ENCODE measurements around the gene NEK2.
A peak's percentile ranks its signal among the peaks of the same experiment; 100 is the strongest.
"Not testable (repeated sequence)": the region's sequence is repeated elsewhere in the genome, so short reads cannot be mapped to it uniquely, and the experiment has no call there.

The NEK2 gene

DNA sequence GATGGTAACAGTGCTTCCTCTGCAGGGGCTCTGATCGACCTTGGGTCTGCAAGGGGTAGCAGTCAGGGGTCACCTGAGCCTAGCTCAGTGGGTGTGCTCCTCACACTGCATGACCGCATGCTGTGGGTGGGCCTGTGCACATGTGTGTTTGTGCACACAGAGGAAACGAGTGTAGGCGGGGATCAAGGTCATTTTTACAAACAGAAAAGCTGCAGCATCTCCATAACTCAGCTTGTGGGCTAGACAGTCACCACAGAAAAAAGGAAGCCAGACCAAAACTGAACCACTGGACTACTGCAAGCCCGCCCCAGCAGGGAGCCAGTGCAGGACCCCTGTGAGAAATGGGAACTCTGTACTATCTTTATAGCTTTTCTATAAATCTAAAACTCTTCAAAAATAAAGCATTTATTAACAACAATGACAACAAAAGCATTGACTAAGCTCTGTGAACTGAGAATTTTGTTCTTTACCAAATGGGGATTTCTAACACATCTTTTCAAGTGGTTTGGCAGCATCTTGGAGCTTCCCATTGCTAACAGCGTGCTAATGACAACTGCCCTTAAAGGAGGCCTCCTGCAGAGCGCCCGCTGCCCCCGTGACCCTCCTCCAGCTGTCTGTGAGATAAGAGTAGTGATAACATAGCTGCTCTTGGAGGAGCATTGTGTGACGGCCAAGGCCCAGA, 19.9 kb upstream of the NEK2 start:
- DNase-seq (ENCODE audit: low read depth) = no peak

DNA sequence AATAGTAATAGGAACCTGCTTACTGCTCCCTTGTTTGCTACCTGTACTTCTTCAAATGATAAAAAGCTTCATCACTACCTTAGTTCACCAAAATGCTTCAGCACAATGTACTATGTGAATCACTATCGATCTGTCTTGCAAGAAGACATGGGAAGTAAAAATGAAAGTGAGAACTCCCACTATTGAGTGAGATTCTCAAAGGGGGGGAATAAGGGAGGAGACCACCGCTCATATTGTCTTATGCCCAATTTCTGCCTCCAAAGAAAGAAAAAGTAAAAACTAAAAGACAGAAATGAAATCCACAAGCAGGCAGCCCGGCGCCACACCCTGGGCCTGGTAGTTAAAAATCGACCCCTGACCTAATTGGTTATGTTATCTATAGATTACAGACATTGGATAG, 18.5 kb upstream of the NEK2 start:
- not testable (repeated sequence) for DNase-seq (ENCODE audit: low read depth)

DNA sequence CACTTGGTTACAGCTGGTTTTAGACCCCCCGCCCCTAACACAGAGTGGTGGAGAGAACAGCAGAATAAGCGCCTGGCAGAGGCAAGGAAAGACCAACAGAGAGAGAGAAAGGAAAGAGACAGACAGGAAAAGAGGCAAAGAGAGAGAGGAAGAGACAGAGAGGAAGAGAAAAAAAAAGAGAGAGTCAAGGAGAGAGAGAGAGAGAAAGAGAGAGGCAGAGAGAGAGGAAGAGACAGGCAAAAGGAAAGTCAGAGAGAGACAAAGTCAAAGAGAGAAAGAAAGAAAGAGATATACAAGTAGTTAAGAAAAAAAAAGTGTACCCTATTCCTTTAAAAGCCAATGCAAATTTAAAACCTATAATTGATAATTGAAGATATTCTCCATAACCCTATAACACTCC, 13.0 kb upstream of the NEK2 start:
- no peak for DNase-seq (ENCODE audit: low read depth)

DNA sequence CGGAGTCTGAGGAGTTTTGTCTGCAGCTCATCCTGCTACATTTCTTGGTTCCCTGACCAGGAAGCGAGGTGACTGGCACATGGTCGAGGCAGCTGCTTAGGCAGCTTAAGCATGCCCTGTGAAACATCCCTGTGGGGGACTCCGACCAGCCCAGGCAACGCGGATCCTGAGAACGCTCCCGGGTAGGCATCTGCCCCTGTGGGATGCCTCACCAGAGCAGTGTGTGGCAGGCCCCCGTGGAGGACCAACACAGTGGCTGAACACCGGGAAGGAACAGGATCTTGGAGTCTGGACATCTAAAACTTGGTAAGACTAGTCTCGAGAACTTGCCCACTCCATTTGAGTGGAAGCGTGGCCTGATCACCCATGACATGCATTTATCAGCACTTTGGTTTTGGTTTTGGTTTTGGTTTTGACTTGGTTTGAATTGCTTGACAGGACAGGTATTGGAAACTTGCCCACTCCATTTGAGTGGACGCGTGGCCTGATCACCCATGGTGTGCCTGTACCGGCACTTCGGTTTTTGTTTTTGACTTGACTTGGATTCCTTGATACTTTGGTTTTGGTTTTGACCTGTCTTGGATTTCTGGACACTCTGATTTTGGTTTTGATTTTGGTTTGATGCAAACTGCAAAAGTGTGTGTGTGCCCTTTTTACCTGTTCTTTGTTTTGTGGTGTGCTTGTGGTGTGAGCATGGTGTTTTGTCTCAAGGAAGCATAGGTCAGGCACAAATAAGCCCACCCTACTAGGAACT, 12.2 kb upstream of the NEK2 start:
- DNase-seq (ENCODE audit: low read depth) = no peak

DNA sequence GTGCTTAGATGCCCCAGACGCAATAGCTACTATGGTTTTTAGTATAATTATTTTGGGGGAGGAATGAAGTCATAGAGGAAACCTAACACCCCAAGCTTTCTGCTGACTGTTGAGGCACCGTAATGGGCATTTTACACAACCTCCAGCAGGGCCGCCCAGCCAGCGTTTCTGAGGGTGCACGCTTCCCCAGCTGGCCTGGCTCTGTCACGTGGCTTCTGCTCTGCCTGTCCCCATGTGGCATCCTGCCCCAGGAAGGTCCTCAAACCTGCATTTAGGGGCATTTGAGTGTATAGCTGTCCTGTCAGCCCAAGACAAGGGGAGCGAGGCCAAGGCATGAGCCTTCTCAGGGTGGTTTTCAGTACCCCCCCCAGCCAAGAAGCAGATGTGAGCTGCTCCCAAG, 10.4 kb upstream of the NEK2 start:
- DNase-seq (ENCODE audit: low read depth) = no peak

DNA sequence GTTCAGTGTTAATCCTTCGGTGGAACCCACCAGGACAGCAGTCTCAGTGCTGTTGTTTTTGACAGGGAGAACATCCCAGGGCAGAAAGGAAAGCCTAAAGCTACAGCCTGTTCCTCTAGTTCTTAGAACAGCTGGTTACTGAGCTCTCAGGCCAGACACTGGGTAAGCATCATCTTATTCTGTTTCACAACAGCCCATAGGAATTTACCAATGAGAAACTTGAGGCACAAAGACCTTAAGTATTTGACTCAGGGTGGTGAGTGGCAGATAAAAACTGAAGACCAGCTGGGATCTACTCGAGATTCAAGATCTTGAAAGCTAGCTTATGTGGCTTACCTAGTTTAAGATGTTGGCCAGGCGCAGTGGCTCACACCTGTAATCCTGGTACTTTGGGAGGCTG, 9.4 kb upstream of the NEK2 start:
- DNase-seq (ENCODE audit: low read depth) = no peak

DNA sequence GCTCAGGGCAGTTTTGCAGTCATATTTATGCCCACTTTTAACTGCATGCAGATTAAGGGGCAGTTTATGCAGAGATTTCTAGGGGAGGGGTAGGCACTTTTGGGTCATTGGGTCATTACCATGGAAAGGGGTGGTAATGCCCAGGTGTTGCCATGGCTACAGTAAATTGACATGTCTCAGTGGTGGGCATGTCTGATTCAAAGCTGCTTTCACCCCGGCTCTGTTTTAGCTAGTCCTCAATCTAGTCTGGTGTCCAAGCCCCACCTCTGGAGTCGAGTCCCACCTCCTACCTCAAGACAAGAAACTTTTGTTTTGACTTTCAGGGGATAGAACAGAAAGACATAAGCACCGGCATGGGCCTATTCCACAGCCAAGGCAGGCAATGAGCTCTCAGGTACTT, 8.9 kb upstream of the NEK2 start:
- no peak for DNase-seq (ENCODE audit: low read depth)

DNA sequence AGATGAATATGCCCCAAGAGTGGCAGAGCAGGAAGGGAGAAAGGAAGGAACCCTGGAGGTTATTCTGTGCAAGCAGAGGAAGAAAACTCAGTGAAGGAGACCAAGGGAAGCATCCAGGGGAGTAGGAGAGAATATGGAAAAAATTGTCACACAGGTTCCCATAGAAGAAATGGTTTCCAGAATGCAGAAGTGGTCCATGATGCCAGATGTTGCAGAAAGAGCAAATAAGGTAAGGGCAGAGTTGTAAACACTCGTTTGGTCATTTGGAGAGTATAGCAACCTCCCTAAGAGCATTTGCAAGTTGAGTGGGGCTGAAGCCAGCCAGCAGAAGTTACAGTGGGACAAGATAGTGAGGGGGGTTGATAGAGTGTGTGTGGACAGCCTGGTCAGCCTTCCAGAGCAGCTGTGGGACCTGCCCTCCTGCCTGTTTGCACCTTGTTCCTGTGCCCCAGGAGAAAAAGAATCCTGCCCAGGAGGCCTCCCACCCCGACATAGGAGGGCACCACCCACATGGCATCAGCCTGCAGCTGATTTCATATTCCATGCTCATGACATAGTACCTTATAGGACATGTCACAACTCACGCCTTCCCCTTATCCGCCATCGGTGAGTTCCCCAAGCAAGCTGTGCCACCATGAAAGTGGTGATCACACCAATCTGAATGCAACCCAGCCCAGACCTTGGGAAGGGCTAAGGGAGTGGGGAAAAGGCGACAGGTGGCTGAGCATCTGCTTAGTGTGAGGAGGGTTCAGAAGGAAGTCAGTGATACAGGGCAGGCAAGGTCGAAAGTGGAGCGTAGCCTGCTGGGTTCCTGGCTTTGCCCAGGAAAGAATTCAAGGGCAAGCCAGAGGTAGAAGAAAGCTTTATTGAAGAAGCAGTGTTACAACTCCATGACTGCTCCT, 8.2 kb upstream of the NEK2 start:
- DNase-seq (ENCODE audit: low read depth) = no peak

DNA sequence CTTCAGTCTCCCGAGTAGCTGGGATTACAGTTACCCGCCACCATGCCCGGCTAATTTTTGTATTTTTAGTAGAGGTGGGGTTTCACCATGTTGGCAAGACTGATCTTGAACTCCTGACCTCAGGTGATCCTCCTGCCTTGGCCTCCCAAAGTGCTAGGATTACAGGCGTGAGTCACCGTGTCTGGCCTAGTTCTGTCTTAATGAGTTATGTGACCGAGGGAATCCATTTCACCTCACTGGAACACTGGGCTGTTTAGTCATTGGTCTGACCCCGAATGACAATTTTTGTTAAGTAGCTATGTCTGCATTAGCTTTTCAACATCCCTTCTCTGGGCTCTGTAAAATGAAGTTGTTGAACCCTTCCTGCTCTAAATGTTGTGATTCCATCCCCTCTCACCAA, 6.8 kb upstream of the NEK2 start:
- DNase-seq (ENCODE audit: low read depth) = not testable (repeated sequence)

DNA sequence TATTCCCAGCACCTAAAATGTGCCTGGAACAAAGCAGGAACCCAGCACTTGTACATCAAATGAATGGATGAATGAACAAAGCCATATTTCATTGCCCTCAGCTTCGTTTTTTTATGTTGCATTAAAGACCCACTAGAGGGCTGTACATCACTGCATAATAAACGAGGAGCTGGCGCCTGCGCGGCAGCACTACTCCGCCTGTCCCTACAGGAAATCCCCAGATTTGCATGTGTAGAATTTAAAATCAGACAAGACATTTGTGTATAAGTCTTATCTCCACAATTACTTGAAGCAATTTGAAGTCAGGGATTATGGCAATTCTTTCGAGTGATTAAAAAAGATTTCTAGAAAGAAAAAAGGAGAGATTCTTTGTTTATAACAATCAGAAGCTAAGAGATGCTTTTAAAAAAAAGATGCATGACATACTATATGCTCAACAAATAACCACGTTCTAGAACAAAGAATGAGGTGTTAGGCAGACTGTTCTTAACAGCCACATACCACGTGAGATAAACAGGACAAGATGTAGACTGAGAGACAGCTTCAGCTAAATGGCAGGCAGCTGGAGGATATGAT, 5.4 kb upstream of the NEK2 start:
- DNase-seq (ENCODE audit: low read depth) = peak; percentile 64

DNA sequence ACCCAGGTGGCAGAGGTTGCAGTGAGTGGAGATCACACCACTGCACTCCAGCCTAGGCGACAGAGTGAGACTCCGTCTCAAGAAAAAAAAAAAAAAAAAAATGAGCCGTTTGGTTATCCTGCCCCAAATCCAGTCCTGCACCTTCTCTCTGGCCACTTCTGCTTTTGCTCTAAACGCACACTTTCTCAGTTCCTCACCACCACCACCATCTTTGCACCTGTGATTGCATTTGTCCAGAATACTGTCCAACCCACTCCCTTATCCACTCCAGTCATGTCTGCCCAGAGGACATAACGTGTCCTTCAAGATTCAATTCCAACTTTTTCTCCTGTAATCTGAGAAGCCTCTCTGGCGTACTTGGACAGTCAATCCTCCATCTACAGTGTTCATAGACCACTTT, 2.2 kb upstream of the NEK2 start:
- DNase-seq (ENCODE audit: low read depth) = no peak

DNA sequence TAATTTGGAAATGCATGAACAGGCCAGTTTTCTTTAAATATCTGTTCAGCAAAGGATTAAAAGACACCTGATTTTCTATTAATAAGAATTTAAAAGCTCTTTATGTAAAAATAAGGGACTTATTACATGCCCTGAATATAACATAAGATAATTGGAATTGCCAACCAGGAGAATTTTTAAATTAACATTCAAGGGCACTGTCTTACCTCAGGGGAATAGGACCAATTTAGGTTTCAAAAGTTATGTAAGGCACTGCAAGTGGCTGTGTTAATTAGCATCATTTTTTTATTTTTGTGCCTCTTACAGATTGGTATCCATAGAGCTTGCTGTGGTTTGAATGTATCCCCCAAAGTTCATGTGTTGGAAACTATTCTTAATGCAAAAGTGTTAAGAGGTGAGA, 1.3 kb upstream of the NEK2 start:
- no peak for DNase-seq (ENCODE audit: low read depth)

DNA sequence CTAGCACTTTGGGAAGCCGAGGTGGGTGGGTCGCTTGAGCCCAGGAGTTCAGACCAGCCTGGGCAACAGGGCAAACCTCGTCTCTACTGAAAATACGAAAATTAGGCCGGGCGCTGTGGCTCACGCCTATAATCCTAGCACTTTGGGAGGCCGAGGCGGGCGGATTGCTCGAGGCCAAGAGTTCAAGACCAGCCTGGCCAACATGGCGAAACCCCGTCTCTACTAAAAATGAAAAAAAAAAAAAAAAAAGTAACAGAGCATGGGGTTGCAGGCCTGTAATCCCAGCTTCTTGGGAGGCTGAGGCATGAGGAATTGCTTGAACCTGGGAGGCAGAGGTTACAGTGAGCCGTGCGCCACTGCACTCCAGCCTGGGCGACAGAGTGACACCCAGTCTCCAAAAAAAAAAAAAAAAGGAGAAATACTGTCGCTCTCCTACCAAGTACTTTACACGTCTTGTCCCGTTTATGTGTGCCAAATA, 724 bp upstream of the NEK2 start:
- no peak for DNase-seq (ENCODE audit: low read depth)

DNA sequence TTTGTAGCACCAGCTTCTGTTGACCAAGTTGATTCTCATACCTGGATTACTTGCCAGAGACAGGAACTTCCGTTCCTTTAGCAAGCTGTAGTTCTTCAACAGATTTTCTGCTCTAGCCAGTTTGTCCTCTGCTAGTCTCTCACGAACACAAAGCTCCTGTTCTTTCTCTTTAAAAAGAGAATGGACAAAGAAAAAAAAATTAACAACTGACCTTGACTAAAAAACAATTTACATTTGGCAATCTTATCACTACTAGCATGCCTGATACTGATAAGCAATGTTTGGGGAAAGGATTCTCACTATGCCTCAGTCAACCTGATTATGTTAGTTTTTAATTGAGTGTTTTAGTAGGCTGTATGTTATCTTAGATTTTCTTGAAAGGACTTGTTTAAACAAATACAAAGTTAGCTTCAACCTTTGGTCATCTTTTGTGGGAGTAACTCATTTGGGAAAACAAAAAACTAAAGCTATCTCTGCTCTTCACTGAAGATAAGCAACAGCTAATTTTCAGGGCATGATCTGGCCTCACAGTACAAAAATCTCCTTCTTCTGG, 8.3 kb downstream of the NEK2 start:
- DNase-seq (ENCODE audit: low read depth) = no peak

DNA sequence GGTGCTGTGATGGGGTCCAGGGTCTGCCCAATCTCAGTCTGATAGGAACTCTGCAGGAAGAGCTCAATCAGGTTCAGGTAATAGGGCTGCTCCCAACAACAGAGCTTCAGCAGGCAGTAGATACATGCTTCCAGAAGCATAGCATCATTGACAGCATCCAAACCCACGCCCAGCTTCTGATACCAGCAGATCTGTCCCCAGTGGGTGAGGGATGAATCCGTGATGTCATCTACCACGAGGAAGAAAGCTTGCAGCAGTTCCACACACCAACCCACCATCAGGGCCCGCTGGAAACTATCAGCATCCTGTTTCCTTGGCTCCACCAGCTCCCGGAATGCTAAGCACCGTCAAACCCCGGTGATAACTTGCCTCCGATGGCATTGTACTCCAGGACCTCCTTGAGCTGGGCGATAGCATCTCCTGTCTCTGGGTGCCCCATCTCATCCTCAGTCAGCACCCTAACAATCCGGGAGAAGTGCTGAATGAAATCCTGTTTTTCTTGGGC, 14.7 kb downstream of the NEK2 start:
- DNase-seq (ENCODE audit: low read depth) = no peak

DNA sequence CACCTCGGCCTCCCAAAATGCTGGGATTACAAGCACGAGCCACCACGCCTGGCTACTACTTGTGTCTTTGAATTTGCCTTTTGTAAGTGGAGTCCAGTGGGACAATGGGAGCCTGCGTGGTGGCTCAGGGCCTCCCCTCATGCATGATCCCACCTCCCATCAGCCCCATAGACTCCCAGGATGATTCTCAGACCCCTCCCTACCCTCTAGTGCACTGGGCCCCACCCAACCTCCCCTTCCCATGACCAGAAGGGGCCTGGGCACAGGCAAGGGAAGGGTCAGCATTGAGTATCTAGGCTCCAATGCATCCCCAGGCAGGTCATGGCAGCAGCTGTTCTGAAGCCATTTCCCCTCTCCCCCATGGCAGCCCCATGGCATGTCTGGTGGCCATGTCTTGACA, 18.7 kb downstream of the NEK2 start:
- no peak for DNase-seq (ENCODE audit: low read depth)

DNA sequence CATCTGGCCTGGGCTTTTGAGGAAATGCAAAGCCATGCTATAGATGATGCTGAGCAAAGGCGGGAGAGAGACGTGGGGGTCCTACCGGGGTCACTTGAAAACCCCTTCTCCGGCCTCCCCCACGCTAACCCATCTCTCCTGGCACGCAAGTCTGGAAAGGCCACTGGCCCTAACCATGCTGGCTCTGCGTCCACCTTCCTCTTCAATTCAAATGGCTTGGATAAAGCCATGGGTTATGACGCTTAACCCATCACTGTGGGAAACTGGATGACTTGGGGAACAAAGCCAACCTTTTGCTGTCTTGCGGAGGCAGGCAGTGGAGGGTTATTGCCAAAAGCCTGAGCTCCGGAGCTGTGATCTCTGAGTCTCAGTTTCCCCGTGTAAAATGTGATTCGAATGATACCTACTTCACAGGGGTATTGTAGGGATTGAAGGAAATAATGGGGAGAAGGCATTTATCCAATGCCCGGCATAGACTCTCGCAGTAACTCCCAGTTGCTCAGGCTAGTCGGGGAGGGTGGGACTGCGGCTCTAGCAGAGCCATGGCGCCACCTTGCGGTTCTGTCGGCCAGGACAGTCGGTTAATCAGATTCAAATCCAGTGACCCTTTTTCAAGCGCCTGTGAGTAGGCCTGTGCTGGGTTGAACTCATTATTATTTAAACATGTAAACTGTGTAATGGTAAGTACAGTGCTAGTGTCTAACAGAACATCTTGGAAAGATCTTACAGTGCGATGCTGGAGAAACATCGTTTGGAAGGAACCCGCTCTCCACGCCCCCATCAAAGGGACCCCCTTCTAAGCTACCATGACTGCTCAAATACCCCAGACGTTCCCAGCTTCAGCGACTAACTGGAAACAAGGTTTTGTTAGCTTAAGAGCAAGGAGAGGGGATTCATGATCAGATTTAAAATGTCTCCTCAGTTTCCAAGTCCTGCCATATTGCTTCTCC, 20.3 kb downstream of the NEK2 start:
- DNase-seq (ENCODE audit: low read depth) = peak; percentile 65

DNA sequence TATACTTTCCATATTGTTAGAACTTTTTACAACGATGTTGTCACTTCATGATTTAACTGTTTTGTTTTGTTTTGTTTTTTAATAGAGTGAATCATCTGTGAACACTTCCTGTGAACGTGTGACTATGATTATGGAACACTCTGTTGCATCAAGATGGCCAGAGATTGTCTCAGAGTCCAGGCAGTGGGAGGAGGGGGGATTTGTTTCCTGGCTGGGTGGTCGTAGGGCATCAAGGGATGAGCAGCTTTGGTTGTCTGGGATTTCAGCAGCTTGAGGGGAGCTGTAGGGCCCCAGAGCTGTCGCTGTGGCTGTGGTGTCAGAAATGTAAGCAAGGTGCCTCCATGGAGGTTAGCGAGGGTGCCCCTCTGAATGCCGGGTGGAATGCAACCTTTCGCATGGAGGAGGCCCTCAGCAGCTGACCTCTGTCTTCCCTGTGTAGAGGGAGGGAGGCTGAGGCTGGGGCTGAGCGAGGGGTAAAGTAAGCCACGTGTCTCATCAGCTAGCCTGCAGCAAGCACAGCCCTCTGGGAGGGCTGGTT, 21.4 kb downstream of the NEK2 start:
- no peak for DNase-seq (ENCODE audit: low read depth)

DNA sequence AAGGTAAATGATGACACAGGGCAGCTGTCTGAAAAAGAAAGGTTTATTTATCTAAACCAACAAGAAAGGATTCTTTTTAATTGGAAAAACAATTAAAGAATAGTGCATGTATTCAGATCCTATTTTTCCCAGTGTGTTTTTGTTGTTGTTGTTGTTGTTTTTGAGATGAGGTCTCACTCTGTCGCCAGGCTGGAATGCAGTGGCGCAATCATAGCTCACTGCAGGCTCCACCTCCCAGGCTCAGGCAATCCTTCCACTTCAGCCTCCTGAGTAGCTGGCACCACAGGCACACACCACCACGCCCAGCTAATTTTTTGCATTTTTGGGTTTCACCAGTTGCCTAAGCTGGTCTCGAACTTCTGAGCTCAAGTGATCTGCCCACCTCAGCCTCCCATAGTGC, 22.1 kb downstream of the NEK2 start:
- no peak for DNase-seq (ENCODE audit: low read depth)

DNA sequence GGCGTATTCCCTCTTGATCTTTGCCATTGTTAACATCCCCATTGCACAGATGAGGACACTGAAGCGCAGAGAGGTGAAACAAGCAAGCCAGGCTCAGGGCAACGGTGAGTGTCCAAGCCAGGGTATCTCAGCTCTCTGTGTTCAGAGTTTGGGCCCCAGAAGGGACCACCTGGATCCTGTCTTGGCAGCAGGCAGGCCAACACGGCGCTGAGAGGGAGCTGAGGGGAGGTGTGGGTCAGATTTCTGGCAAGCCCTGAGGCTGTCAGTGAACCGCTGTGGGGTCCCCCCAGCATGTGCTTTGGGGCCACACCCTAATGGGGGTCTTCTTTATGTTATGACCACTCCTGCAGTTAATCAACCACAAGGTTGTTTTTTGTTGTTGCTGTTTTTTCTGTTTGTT, 23.1 kb downstream of the NEK2 start:
- no peak for DNase-seq (ENCODE audit: low read depth)
